ENCODE measurements around the gene ZNRF3.
"Not testable (repeated sequence)": the region's sequence is repeated elsewhere in the genome, so short reads cannot be mapped to it uniquely, and the experiment has no call there.

The ZNRF3 gene

GRCh38 chr22:28906312-28906711 lies 22.9 kb downstream of the ZNRF3 start:
- Histone ChIP-seq H2BK15ac (ENCODE audit: low read length) (no peak overlapping the region), H3K27ac (replicated peaks; ENCODE audit: low read length) (no peak overlapping the region), H3K4me1 (ENCODE audit: control insufficient read depth in 2 of 2, insufficient read depth in 1 of 2, low read depth in 1 of 2, low read length in 2 of 2) (peaks cover 20 to 34% of the 10 kb centered on the region in 2 donors)

DNA sequence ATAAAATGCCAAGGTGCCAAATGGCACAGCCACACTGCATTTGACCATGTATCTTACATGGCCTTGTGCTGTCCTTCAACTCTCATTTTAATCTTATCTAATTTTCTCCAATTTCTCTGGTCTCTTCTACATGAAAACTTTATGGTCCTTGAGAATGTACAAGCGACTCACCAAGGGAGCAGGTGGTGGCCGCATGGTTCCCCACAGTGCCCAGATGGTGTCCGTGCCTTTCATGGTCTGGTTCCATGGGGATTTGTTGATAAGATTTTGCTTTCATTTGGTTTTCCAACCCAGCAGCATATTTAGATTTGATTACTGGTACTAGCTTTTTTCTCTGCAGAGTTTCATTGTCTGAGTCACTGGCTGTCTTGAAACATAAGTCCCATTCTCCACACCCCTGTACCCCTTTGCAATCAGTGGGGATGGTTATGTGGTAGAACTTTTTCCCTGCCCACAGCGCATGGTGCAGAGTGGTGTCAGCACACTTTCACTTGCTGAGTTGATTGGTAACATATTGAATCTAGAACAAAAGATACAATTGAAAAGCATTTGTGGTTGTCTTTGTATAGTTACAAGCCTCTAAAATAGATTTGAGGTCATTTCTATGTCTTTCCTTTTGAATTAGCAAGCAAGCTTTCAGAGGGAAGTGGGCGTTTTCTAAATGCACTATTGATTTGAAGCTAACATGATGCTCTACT lies 24.1 kb downstream of the ZNRF3 start:
- no CpG with 5 or more reads among the region's 5 CpGs for WGBS, 2 donors (ENCODE audit: extremely low coverage in 2 of 2, insufficient read length in 2 of 2, insufficient replicate concordance in 1 of 2)
- Histone ChIP-seq H3K4me3 (ENCODE audit: low read length in 2 of 2) (no peak overlapping the region), H3K36me3 (replicated peaks in 1 of 2; ENCODE audit: control insufficient read depth in 2 of 2, insufficient read depth in 2 of 2, low read length in 2 of 2) (peaks cover 0 to 14% of the 10 kb centered on the region in 2 donors), H2BK120ac (ENCODE audit: low read depth, low read length) (no peak overlapping the region), H3K4me2 (ENCODE audit: insufficient read depth, low read length, poor library complexity, severe bottlenecking) (no peak overlapping the region), H4K8ac (ENCODE audit: low read depth, low read length) (no peak overlapping the region), H2AK5ac (ENCODE audit: low read depth, low read length) (no peak overlapping the region), H3K14ac (ENCODE audit: low read length) (no peak overlapping the region), H3K4ac (ENCODE audit: low read length) (no peak overlapping the region), H3K9me3 (replicated peaks in 1 of 2; ENCODE audit: control insufficient read depth in 2 of 2, insufficient read depth in 1 of 2, low read depth in 1 of 2, low read length in 2 of 2) (no peaks in the 10 kb centered on the region), H3K18ac (ENCODE audit: low read length) (no peak overlapping the region), H2BK12ac (ENCODE audit: low read length) (no peak overlapping the region), H2AFZ (ENCODE audit: low read length) (no peak overlapping the region), H3K27ac (replicated peaks; ENCODE audit: low read length) (no peak overlapping the region), H3K27me3 (ENCODE audit: control insufficient read depth in 3 of 3, insufficient read depth in 3 of 3, low read depth in 1 of 3, low read length in 3 of 3) (no peaks in the 10 kb centered on the region), H3K9ac (ENCODE audit: low read depth, low read length, poor library complexity) (no peak overlapping the region), H3K4me1 (ENCODE audit: control insufficient read depth in 2 of 2, insufficient read depth in 1 of 2, low read depth in 1 of 2, low read length in 2 of 2) (peaks cover 20 to 38% of the 10 kb centered on the region in 2 donors), H4K91ac (ENCODE audit: low read depth, low read length, poor library complexity) (no peak overlapping the region), H3K79me1 (ENCODE audit: low read depth, low read length) (peaks cover 2% of the 10 kb centered on the region), H2BK15ac (ENCODE audit: low read length) (no peak overlapping the region), H2BK5ac (ENCODE audit: low read length) (no peak overlapping the region), H3K23ac (ENCODE audit: low read depth, low read length, poor library complexity) (no peak overlapping the region)
- DNase-seq (ENCODE audit: low spot score), result no peak

More at GRCh38 chr22:28906312-28906711, 22.9 kb downstream of the ZNRF3 start:
- DNase-seq (ENCODE audit: low spot score), result no peak
- H3K79me1 ChIP-seq (ENCODE audit: low read depth, low read length), result peaks cover 2% of the 10 kb centered on the region
- no peaks in the 10 kb centered on the region for H3K9me3 ChIP-seq (replicated peaks in 1 of 2; ENCODE audit: control insufficient read depth in 2 of 2, insufficient read depth in 1 of 2, low read depth in 1 of 2, low read length in 2 of 2)
- no peak overlapping the region for H3K18ac ChIP-seq (ENCODE audit: low read length)
- no peak overlapping the region for H3K9ac ChIP-seq (ENCODE audit: low read depth, low read length, poor library complexity)
- peaks cover 0 to 14% of the 10 kb centered on the region in 2 donors for H3K36me3 ChIP-seq (replicated peaks in 1 of 2; ENCODE audit: control insufficient read depth in 2 of 2, insufficient read depth in 2 of 2, low read length in 2 of 2)
- no peak overlapping the region for H2BK5ac ChIP-seq (ENCODE audit: low read length)
- no peak overlapping the region for H2BK12ac ChIP-seq (ENCODE audit: low read length)
- H3K14ac ChIP-seq (ENCODE audit: low read length), result no peak overlapping the region
- no peaks in the 10 kb centered on the region for H3K27me3 ChIP-seq (ENCODE audit: control insufficient read depth in 3 of 3, insufficient read depth in 3 of 3, low read depth in 1 of 3, low read length in 3 of 3)
- no peak overlapping the region for H3K23ac ChIP-seq (ENCODE audit: low read depth, low read length, poor library complexity)
- H3K4me3 ChIP-seq (ENCODE audit: low read length in 2 of 2), result no peak overlapping the region
- H4K8ac ChIP-seq (ENCODE audit: low read depth, low read length), result no peak overlapping the region
- H2AK5ac ChIP-seq (ENCODE audit: low read depth, low read length), result no peak overlapping the region
- no peak overlapping the region for H2BK120ac ChIP-seq (ENCODE audit: low read depth, low read length)
- H2AFZ ChIP-seq (ENCODE audit: low read length), result no peak overlapping the region
- no CpG with 5 or more reads among the region's 2 CpGs for WGBS, 2 donors (ENCODE audit: extremely low coverage in 2 of 2, insufficient read length in 2 of 2, insufficient replicate concordance in 1 of 2)
- no peak overlapping the region for H3K4ac ChIP-seq (ENCODE audit: low read length)
- no peak overlapping the region for H3K4me2 ChIP-seq (ENCODE audit: insufficient read depth, low read length, poor library complexity, severe bottlenecking)
- no peak overlapping the region for H4K91ac ChIP-seq (ENCODE audit: low read depth, low read length, poor library complexity)

DNA sequence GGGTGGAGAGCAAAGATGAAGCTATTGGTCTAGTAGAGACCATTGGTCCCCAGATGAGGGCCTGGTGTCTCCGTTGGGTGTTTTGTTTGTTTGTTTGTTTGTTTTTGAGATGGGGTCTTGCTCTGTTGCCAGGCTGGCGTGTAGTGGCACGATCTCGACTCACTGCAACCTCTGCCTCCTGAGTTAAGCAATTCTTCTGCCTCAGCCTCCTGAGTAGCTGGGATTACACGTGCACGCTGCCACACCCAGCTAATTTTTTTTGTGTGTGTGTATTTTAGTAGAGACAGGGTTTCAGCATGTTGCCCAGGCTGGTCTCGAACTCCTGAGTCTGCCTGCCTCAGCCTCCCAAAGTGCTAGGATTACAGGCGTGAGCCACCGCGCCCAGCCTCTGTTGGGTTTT lies 25.4 kb downstream of the ZNRF3 start:
- H3K27ac ChIP-seq (replicated peaks; ENCODE audit: low read length); H2AK5ac ChIP-seq (ENCODE audit: low read depth, low read length); H2BK5ac ChIP-seq (ENCODE audit: low read length); H4K8ac ChIP-seq (ENCODE audit: low read depth, low read length); H3K4me3 ChIP-seq (ENCODE audit: low read length in 2 of 2); H3K79me1 ChIP-seq (ENCODE audit: low read depth, low read length); H2BK12ac ChIP-seq (ENCODE audit: low read length); H3K9ac ChIP-seq (ENCODE audit: low read depth, low read length, poor library complexity); H4K91ac ChIP-seq (ENCODE audit: low read depth, low read length, poor library complexity); H3K18ac ChIP-seq (ENCODE audit: low read length); DNase-seq (ENCODE audit: low spot score); H3K14ac ChIP-seq (ENCODE audit: low read length); H2AFZ ChIP-seq (ENCODE audit: low read length); H3K4me2 ChIP-seq (ENCODE audit: insufficient read depth, low read length, poor library complexity, severe bottlenecking); H3K23ac ChIP-seq (ENCODE audit: low read depth, low read length, poor library complexity); H3K9me3 ChIP-seq (replicated peaks in 1 of 2; ENCODE audit: control insufficient read depth in 2 of 2, insufficient read depth in 1 of 2, low read depth in 1 of 2, low read length in 2 of 2); H3K27me3 ChIP-seq (ENCODE audit: control insufficient read depth in 3 of 3, insufficient read depth in 3 of 3, low read depth in 1 of 3, low read length in 3 of 3); H3K4ac ChIP-seq (ENCODE audit: low read length); H2BK15ac ChIP-seq (ENCODE audit: low read length); H2BK120ac ChIP-seq (ENCODE audit: low read depth, low read length): not testable (repeated sequence)
- peaks cover 0 to 19% of the 10 kb centered on the region in 2 donors for H3K36me3 ChIP-seq (replicated peaks in 1 of 2; ENCODE audit: control insufficient read depth in 2 of 2, insufficient read depth in 2 of 2, low read length in 2 of 2)
- peaks cover 11 to 26% of the 10 kb centered on the region in 2 donors for H3K4me1 ChIP-seq (ENCODE audit: control insufficient read depth in 2 of 2, insufficient read depth in 1 of 2, low read depth in 1 of 2, low read length in 2 of 2)
- no CpG with 5 or more reads among the region's 10 CpGs for WGBS, 2 donors (ENCODE audit: extremely low coverage in 2 of 2, insufficient read length in 2 of 2, insufficient replicate concordance in 1 of 2)

DNA sequence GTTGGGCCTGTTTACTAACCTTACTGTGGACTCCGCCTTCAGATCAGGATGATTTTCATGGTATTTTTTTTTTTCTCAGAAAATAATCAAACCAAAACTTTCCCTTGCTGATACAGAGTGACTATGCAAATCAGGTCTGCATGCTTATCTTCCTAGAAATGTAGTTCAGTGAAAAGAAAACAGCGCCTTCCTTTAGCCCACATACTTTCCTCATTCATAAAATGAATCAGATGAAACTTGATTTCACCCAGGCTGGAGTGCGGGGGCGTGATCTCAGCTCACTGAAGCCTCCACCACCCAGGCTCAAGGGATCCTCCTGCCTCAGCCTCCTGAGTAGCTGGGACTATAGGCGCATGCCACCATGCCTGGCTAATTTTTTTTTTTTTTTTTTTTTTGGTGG lies 26.0 kb downstream of the ZNRF3 start:
- H3K36me3 ChIP-seq (replicated peaks in 1 of 2; ENCODE audit: control insufficient read depth in 2 of 2, insufficient read depth in 2 of 2, low read length in 2 of 2), result peaks cover 0 to 19% of the 10 kb centered on the region in 2 donors
- no peak for DNase-seq (ENCODE audit: low spot score)
- no peak overlapping the region for H4K91ac ChIP-seq (ENCODE audit: low read depth, low read length, poor library complexity)
- no peak overlapping the region for H3K27ac ChIP-seq (replicated peaks; ENCODE audit: low read length)
- H3K14ac ChIP-seq (ENCODE audit: low read length), result no peak overlapping the region
- no peak overlapping the region for H2BK12ac ChIP-seq (ENCODE audit: low read length)
- no peak overlapping the region for H3K4me2 ChIP-seq (ENCODE audit: insufficient read depth, low read length, poor library complexity, severe bottlenecking)
- H3K18ac ChIP-seq (ENCODE audit: low read length), result no peak overlapping the region
- H2BK120ac ChIP-seq (ENCODE audit: low read depth, low read length), result no peak overlapping the region
- no peak overlapping the region for H2AFZ ChIP-seq (ENCODE audit: low read length)
- no peak overlapping the region for H3K4ac ChIP-seq (ENCODE audit: low read length)
- peaks cover 10 to 20% of the 10 kb centered on the region in 2 donors for H3K4me1 ChIP-seq (ENCODE audit: control insufficient read depth in 2 of 2, insufficient read depth in 1 of 2, low read depth in 1 of 2, low read length in 2 of 2)
- no peak overlapping the region for H3K9ac ChIP-seq (ENCODE audit: low read depth, low read length, poor library complexity)
- H2BK15ac ChIP-seq (ENCODE audit: low read length), result no peak overlapping the region
- H3K9me3 ChIP-seq (replicated peaks in 1 of 2; ENCODE audit: control insufficient read depth in 2 of 2, insufficient read depth in 1 of 2, low read depth in 1 of 2, low read length in 2 of 2), result no peaks in the 10 kb centered on the region
- no peak overlapping the region for H2BK5ac ChIP-seq (ENCODE audit: low read length)
- H3K79me1 ChIP-seq (ENCODE audit: low read depth, low read length), result peaks cover 2% of the 10 kb centered on the region
- WGBS, 2 donors (ENCODE audit: extremely low coverage in 2 of 2, insufficient read length in 2 of 2, insufficient replicate concordance in 1 of 2), result no CpG with 5 or more reads among the region's 5 CpGs
- H3K4me3 ChIP-seq (ENCODE audit: low read length in 2 of 2), result no peak overlapping the region
- H3K23ac ChIP-seq (ENCODE audit: low read depth, low read length, poor library complexity), result no peak overlapping the region
- no peaks in the 10 kb centered on the region for H3K27me3 ChIP-seq (ENCODE audit: control insufficient read depth in 3 of 3, insufficient read depth in 3 of 3, low read depth in 1 of 3, low read length in 3 of 3)
- no peak overlapping the region for H4K8ac ChIP-seq (ENCODE audit: low read depth, low read length)
- no peak overlapping the region for H2AK5ac ChIP-seq (ENCODE audit: low read depth, low read length)
